ENCODE measurements around the gene PHC2. TPM values are rescaled to one million over a fixed set of nuclear protein-coding genes. Genes with fewer than 3 reads are reported as not detected.

Gene PHC2
- total RNA-seq, 2 experiments from 2014 or later: 43.0 to 43.7 TPM

- no peak overlapping the region for H3K4me3 Mint-ChIP-seq
- POLR2A ChIA-PET: no interaction called here
- H3K9me3 Mint-ChIP-seq: no peaks in the 10 kb centered on the region
- ATAC-seq (ENCODE audit: low read depth) (no peak), DNase-seq (peak; percentile 18)
- H3K36me3 Mint-ChIP-seq: peaks cover 20% of the 10 kb centered on the region
- peak overlapping the region; percentile 45 for H3K27ac Mint-ChIP-seq
- no peaks in the 10 kb centered on the region for H3K27me3 Mint-ChIP-seq
- no peaks in the 10 kb centered on the region for H3K4me1 Mint-ChIP-seq
These were observed 141.7 kb downstream of the PHC2 start for GRCh38 chr1:33288976-33289857.

- H3K27ac Mint-ChIP-seq: no peak overlapping the region
- H3K36me3 Mint-ChIP-seq: peaks cover 22% of the 10 kb centered on the region
- no peaks in the 10 kb centered on the region for H3K9me3 Mint-ChIP-seq
- H3K4me1 Mint-ChIP-seq: no peaks in the 10 kb centered on the region
- H3K27me3 Mint-ChIP-seq: no peaks in the 10 kb centered on the region
- H3K4me3 Mint-ChIP-seq: no peak overlapping the region
- POLR2A ChIA-PET: no interaction called here
- ATAC-seq (ENCODE audit: low read depth) (no peak), DNase-seq (no peak)
These were observed 143.6 kb downstream of the PHC2 start for GRCh38 chr1:33287317-33287716.

DNA sequence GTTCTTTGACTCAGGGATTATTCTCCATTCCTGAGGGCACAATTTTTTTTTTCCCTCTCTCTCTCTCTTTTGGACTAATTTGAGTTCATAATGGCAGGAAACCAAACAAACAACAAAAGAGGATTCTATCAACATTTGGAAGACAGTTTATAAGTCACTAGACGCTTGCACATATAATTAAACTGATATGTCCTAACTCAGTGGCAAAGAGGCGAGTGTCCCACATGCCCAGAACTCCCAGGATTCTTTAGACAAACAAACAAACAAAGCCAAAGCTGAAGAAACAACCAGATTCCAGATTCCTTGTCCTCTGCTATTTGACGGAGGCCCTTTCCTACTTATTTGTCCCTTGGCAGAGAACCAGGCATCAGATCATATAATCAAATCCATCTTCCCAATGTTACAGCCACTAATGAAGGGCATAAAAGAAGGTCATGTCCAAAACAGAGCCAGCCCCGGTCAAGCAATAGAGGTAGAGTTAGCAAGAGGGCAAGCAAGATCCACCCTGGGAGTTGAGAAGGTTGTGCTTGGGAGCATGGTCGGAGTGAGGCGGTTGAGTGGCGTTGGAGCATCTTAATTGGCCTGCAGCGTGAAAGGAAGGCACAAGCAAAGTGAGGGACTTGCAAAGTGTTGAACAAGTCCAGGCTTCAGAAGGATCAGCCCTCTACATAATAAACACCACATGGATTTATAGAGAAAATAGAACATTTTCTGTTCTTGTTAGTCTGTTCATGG lies 144.3 kb downstream of the PHC2 start:
- Mint-ChIP-seq H3K27me3 (no peaks in the 10 kb centered on the region), H3K4me3 (no peak overlapping the region), H3K27ac (no peak overlapping the region), H3K4me1 (no peaks in the 10 kb centered on the region), H3K36me3 (peaks cover 26% of the 10 kb centered on the region), H3K9me3 (no peaks in the 10 kb centered on the region)
- POLR2A ChIA-PET: interaction anchor here (0.7 kb wide), 1 partner anchor 1906 kb away, joined by 3 read pairs; no protein-coding TSS in a partner anchor
- peak; percentile 15 for DNase-seq
- no peak for ATAC-seq (ENCODE audit: low read depth)

GRCh38 chr1:33284049-33284448 lies 146.8 kb downstream of the PHC2 start:
- H3K4me1 Mint-ChIP-seq: no peaks in the 10 kb centered on the region
- H3K9me3 Mint-ChIP-seq: no peaks in the 10 kb centered on the region
- POLR2A ChIA-PET: no interaction called here
- H3K4me3 Mint-ChIP-seq: no peak overlapping the region
- no peak overlapping the region for H3K27ac Mint-ChIP-seq
- H3K36me3 Mint-ChIP-seq: peaks cover 14% of the 10 kb centered on the region
- DNase-seq (no peak), ATAC-seq (ENCODE audit: low read depth) (no peak)
- no peaks in the 10 kb centered on the region for H3K27me3 Mint-ChIP-seq

DNA sequence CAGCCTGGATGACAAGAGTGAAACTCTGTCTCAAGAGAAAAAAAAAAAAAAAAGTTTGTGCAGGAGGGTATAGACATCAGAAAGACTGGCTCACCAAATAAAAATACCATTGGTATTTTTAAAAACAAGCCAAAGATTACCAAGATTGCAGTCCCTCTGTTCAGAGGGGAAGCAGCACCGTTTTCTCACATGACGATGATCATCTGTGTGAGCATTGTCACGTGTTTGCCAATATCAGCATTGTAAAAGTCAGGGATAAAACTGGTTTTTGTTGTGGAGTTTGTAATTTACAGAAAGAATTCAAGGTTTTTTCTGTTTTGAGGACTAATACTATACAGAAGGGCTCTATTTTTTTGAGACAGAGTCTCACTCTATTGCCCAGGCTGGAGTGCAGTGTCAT lies 148.1 kb downstream of the PHC2 start:
- no peak overlapping the region for H3K27ac Mint-ChIP-seq
- no peaks in the 10 kb centered on the region for H3K4me1 Mint-ChIP-seq
- DNase-seq (no peak), ATAC-seq (ENCODE audit: low read depth) (no peak)
- no peaks in the 10 kb centered on the region for H3K9me3 Mint-ChIP-seq
- no peaks in the 10 kb centered on the region for H3K27me3 Mint-ChIP-seq
- no peak overlapping the region for H3K4me3 Mint-ChIP-seq
- POLR2A ChIA-PET: no interaction called here
- H3K36me3 Mint-ChIP-seq: peaks cover 13% of the 10 kb centered on the region

- no peak overlapping the region for H3K27ac Mint-ChIP-seq
- peaks cover 13% of the 10 kb centered on the region for H3K36me3 Mint-ChIP-seq
- H3K4me1 Mint-ChIP-seq: no peaks in the 10 kb centered on the region
- H3K27me3 Mint-ChIP-seq: no peaks in the 10 kb centered on the region
- DNase-seq: peak; percentile 11
- H3K9me3 Mint-ChIP-seq: no peaks in the 10 kb centered on the region
- POLR2A ChIA-PET: no interaction called here
- ATAC-seq (ENCODE audit: low read depth): no peak
- no peak overlapping the region for H3K4me3 Mint-ChIP-seq
These were observed 149.2 kb downstream of the PHC2 start for GRCh38 chr1:33281554-33282303.

- ATAC-seq (ENCODE audit: low read depth) (no peak), DNase-seq (peak; percentile 16)
- H3K27me3 Mint-ChIP-seq: no peaks in the 10 kb centered on the region
- H3K4me3 Mint-ChIP-seq: no peak overlapping the region
- no peak overlapping the region for H3K27ac Mint-ChIP-seq
- no peaks in the 10 kb centered on the region for H3K9me3 Mint-ChIP-seq
- H3K4me1 Mint-ChIP-seq: no peaks in the 10 kb centered on the region
- POLR2A ChIA-PET: no interaction called here
- H3K36me3 Mint-ChIP-seq: peaks cover 13% of the 10 kb centered on the region
These were observed 150.7 kb downstream of the PHC2 start for GRCh38 chr1:33280091-33280661.

- peak; percentile 9 for DNase-seq
- Mint-ChIP-seq H3K4me3 (no peak overlapping the region), H3K36me3 (peaks cover 7% of the 10 kb centered on the region), H3K9me3 (no peaks in the 10 kb centered on the region), H3K27ac (no peak overlapping the region), H3K27me3 (no peaks in the 10 kb centered on the region), H3K4me1 (peaks cover 10% of the 10 kb centered on the region)
- no peak for ATAC-seq (ENCODE audit: low read depth)
- POLR2A ChIA-PET: no interaction called here
These were observed 153.3 kb downstream of the PHC2 start for GRCh38 chr1:33277488-33278084.

- Mint-ChIP-seq H3K9me3 (no peaks in the 10 kb centered on the region), H3K27me3 (no peaks in the 10 kb centered on the region), H3K27ac (no peak overlapping the region), H3K4me1 (peaks cover 13% of the 10 kb centered on the region), H3K36me3 (peaks cover 5% of the 10 kb centered on the region), H3K4me3 (no peak overlapping the region)
- POLR2A ChIA-PET: no interaction called here
- ATAC-seq (ENCODE audit: low read depth): no peak
- DNase-seq: peak; percentile 15
These were observed 154.2 kb downstream of the PHC2 start for GRCh38 chr1:33276573-33277298.

DNA sequence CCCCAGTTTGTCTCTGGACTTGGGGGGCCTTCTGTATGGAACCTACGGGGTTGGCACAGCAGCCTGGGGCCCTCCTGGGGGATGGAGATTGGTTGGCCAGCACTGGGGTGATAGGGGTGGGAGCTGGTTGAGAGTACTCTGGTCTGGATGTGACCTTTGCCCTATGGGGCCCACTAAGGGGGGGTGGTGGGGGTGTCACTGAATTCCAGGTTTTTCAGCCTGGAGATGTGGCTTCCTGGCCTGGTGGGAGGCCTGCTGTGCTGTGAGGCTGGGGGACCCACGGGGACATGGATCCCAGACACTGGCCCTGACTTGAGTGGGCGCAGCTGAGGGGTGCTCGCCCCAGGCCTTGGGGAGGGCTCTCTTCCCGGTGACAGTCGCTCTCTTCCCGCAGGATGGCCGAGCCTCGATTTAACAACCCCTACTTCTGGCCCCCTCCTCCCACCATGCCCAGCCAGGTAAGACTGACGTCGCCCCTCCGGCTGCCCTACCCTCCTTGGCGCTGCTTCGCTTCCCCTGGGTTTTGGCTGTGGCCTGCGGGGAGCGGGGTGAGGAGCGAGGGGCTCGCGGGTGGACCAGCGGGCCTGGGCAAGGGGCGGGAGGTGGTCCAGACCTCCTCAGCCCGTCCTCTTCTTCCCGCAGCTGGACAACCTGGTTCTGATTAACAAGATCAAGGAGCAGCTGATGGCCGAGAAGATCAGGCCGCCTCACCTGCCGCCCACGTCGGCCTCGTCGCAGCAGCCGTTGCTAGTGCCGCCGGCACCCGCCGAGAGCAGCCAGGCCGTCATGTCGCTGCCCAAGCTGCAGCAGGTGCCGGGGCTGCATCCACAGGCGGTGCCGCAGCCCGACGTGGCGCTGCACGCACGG lies 155.0 kb downstream of the PHC2 start:
- POLR2A ChIA-PET: no interaction called here
- H3K9me3 Mint-ChIP-seq: no peaks in the 10 kb centered on the region
- H3K4me3 Mint-ChIP-seq: no peak overlapping the region
- no peaks in the 10 kb centered on the region for H3K27me3 Mint-ChIP-seq
- H3K27ac Mint-ChIP-seq: no peak overlapping the region
- H3K36me3 Mint-ChIP-seq: peaks cover 6% of the 10 kb centered on the region
- DNase-seq (peak; percentile 20), ATAC-seq (ENCODE audit: low read depth) (no peak)
- H3K4me1 Mint-ChIP-seq: peaks cover 18% of the 10 kb centered on the region

DNA sequence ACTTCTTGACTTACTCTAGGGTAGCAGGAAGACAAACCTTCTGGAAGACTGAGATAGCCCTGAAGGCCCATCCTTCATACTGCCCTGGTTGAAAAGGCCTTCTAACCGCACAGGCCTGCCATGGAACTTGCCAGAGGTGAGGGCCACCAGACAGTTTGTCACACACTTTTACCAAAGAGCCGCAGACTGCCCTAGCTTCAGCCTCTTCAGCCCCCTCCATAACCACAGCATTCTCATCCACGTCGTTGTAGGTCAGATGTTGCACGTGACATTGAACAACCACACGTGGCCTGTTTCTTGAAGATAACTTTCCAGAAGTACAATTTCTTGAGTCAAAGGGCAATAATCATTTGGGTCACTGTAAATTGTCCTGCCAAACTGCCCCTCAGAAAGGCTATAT lies 155.7 kb downstream of the PHC2 start:
- H3K36me3 Mint-ChIP-seq: peaks cover 6% of the 10 kb centered on the region
- H3K4me3 Mint-ChIP-seq: no peak overlapping the region
- H3K9me3 Mint-ChIP-seq: no peaks in the 10 kb centered on the region
- peaks cover 18% of the 10 kb centered on the region for H3K4me1 Mint-ChIP-seq
- DNase-seq: peak; percentile 13
- H3K27ac Mint-ChIP-seq: no peak overlapping the region
- no peaks in the 10 kb centered on the region for H3K27me3 Mint-ChIP-seq
- ATAC-seq (ENCODE audit: low read depth): no peak
- POLR2A ChIA-PET: no interaction called here

- Mint-ChIP-seq H3K27me3 (no peaks in the 10 kb centered on the region), H3K27ac (no peak overlapping the region), H3K9me3 (no peaks in the 10 kb centered on the region), H3K36me3 (peaks cover 6% of the 10 kb centered on the region), H3K4me1 (peaks cover 18% of the 10 kb centered on the region), H3K4me3 (no peak overlapping the region)
- POLR2A ChIA-PET: no interaction called here
- DNase-seq: peak; percentile 4
- ATAC-seq (ENCODE audit: low read depth): no peak
These were observed 156.4 kb downstream of the PHC2 start for GRCh38 chr1:33274446-33274845.
